SK-N-SH (cell line): ENCODE results near the gene TM9SF1. TPM values are rescaled to one million over a fixed set of nuclear protein-coding genes. Genes with fewer than 3 reads are reported as not detected.
"Not testable (repeated sequence)": the region's sequence is repeated elsewhere in the genome, so short reads cannot be mapped to it uniquely, and the experiment has no call there.

Experiments
- CTCF ChIA-PET: fragments of 300-600, 350-600 bp; formaldehyde crosslinking; extraction: SDS; loops from one replicate; lab custom pipeline; 2021; lab: Yijun Ruan, JAX
- POLR2A ChIA-PET: fragments of 350-600 bp; sonication (Branson Sonifier 250); formaldehyde crosslinking; extraction: SDS; loops from one replicate; lab custom pipeline; 2020; ENCODE audit warnings: antibody characterized with exemption, inconsistent platforms; lab: Yijun Ruan, JAX
- DNase-seq: peaks from one replicate; pipeline ENCODE4 v3.0.0; 2012
- H2AFZ ChIP-seq: fragments of 200-600 bp; sonication (generic); 2 replicates; pipeline ENCODE4 v1.8.1; 2016; ENCODE audit warnings: antibody characterized with exemption, mild to moderate bottlenecking, low read depth
- H3F3A ChIP-seq: fragments of 200-600 bp; sonication (generic); replicated peaks from 2 replicates; pipeline ENCODE3; 2016; ENCODE audit warnings: antibody characterized with exemption, mild to moderate bottlenecking; ENCODE audit not compliant: insufficient read depth
- H3K27ac ChIP-seq, 2 experiments: fragments of 200-500 bp in 1 of 2; fragments of 200-600 bp in 1 of 2; sonication (Bioruptor generic) in 1 of 2; sonication (generic), shearing (Covaris generic) in 1 of 2; 2 replicates each; pipeline versions ENCODE4 v1.5.1 to v1.6.1; 2014 to 2016; ENCODE audit warnings: low read depth in 2 of 2, inconsistent platforms in 1 of 2, low read length in 1 of 2, mild to moderate bottlenecking in 1 of 2, mixed read lengths in 1 of 2
- H3K27me3 ChIP-seq: fragments of 200-600 bp; sonication (generic), shearing (Covaris generic); 2 replicates; pipeline ENCODE4 v1.6.1; 2016; ENCODE audit warnings: mixed run types; ENCODE audit not compliant: insufficient read depth
- H3K36me3 ChIP-seq, 2 experiments: fragments of 200-500 bp in 1 of 2; fragments of 200-600 bp in 1 of 2; sonication (Bioruptor generic) in 1 of 2; sonication (generic) in 1 of 2; replicated peaks in 1 of 2; 2 replicates each; pipeline versions ENCODE3 to v1.5.1; 2014 to 2016; ENCODE audit warnings: low read length in 1 of 2, mild to moderate bottlenecking in 1 of 2; ENCODE audit not compliant: insufficient read depth in 2 of 2, control insufficient read depth in 1 of 2
- H3K4me1 ChIP-seq, 2 experiments: fragments of 200-500 bp in 1 of 2; fragments of 200-600 bp in 1 of 2; sonication (Bioruptor generic) in 1 of 2; sonication (generic), shearing (Covaris generic) in 1 of 2; 2 replicates each; pipeline versions ENCODE4 v1.5.1 to v1.6.1; 2014 to 2016; ENCODE audit warnings: low read depth in 1 of 2, low read length in 1 of 2, mixed run types in 1 of 2; ENCODE audit not compliant: insufficient read depth in 2 of 2, control insufficient read depth in 1 of 2
- H3K4me2 ChIP-seq: fragments of 200-600 bp; sonication (generic), shearing (Covaris generic); 2 replicates; pipeline ENCODE4 v1.6.1; 2017; ENCODE audit warnings: mixed run types
- H3K4me3 ChIP-seq, 2 experiments: fragments of 200-500 bp in 1 of 2; fragments of 200-600 bp in 1 of 2; sonication (Bioruptor generic) in 1 of 2; sonication (generic), shearing (Covaris generic) in 1 of 2; 2 replicates each; pipeline versions ENCODE4 v1.5.1 to v1.8.1; 2014 to 2016; ENCODE audit warnings: low read depth in 2 of 2, inconsistent platforms in 1 of 2, low read length in 1 of 2, mild to moderate bottlenecking in 1 of 2, mixed read lengths in 1 of 2, moderate library complexity in 1 of 2
- H3K79me2 ChIP-seq: fragments of 200-600 bp; sonication (generic); 2 replicates; pipeline ENCODE4 v1.8.1; 2017; ENCODE audit warnings: mild to moderate bottlenecking; ENCODE audit not compliant: insufficient read depth
- H3K9ac ChIP-seq: fragments of 200-600 bp; sonication (generic); 2 replicates; pipeline ENCODE4 v1.6.1; 2017; ENCODE audit warnings: mixed run types
- H3K9me2 ChIP-seq: fragments of 200-600 bp; sonication (generic); 2 replicates; pipeline ENCODE4 v1.6.1; 2017; ENCODE audit warnings: mixed run types
- H3K9me3 ChIP-seq: fragments of 200-600 bp; sonication (generic); 2 replicates; pipeline ENCODE4 v1.6.1; 2017; ENCODE audit warnings: mixed run types, mild to moderate bottlenecking, moderate library complexity
- H4K20me1 ChIP-seq: fragments of 200-600 bp; sonication (generic); 2 replicates; pipeline ENCODE4 v1.6.1; 2017; ENCODE audit warnings: mild to moderate bottlenecking, mixed run types; ENCODE audit not compliant: insufficient read depth
- CHD2 ChIP-seq: fragments of 150-350 bp; IDR thresholded peaks from 2 replicates; pipeline ENCODE4 v1.6.1; 2018; ENCODE audit warnings: low read length; ENCODE audit not compliant: partially characterized antibody
- FOSL2 ChIP-seq: IDR thresholded peaks from 2 replicates; pipeline ENCODE4 v1.4.0; 2012; ENCODE audit warnings: low read depth, mild to moderate bottlenecking, moderate library complexity, borderline replicate concordance
- GABPA ChIP-seq: IDR thresholded peaks from 2 replicates; pipeline ENCODE4 v1.4.0; 2012; ENCODE audit warnings: low read depth, mild to moderate bottlenecking
- IRF3 ChIP-seq: fragments of 150-350 bp; IDR thresholded peaks from 2 replicates; pipeline ENCODE4 v1.6.1; 2016; ENCODE audit warnings: mild to moderate bottlenecking, low read depth, low read length
- JUND ChIP-seq: IDR thresholded peaks from 2 replicates; pipeline ENCODE4 v1.4.0; 2012
- MAX ChIP-seq: IDR thresholded peaks from 2 replicates; pipeline ENCODE4 v1.4.0; 2012; ENCODE audit warnings: low read depth
- MEF2A ChIP-seq: IDR thresholded peaks from 2 replicates; pipeline ENCODE4 v1.4.0; 2012; ENCODE audit warnings: low read depth, borderline replicate concordance
- MXI1 ChIP-seq: IDR thresholded peaks from 2 replicates; pipeline ENCODE4 v1.6.1; 2012; ENCODE audit warnings: mild to moderate bottlenecking, low read depth, low read length, improper control_type of control experiment
- NRF1 ChIP-seq: IDR thresholded peaks from 2 replicates; pipeline ENCODE4 v1.6.1; 2012; ENCODE audit warnings: low read depth, mild to moderate bottlenecking, low read length
- POLR2AphosphoS5 ChIP-seq: IDR thresholded peaks from 2 replicates; pipeline ENCODE4 v1.6.1; 2012; ENCODE audit warnings: low read depth, low read length
- RCOR1 ChIP-seq: fragments of 150-350 bp; IDR thresholded peaks from 2 replicates; pipeline ENCODE4 v1.6.1; 2017; ENCODE audit warnings: antibody characterized with exemption, low read length
- REST ChIP-seq: IDR thresholded peaks from 2 replicates; pipeline ENCODE4 v1.6.1; 2012; ENCODE audit warnings: mild to moderate bottlenecking, low read depth, low read length, moderate library complexity
- SIN3A ChIP-seq: IDR thresholded peaks from 2 replicates; pipeline ENCODE4 v1.6.1; 2012; ENCODE audit warnings: low read depth, mild to moderate bottlenecking, low read length, moderate library complexity, borderline replicate concordance
- SMC3 ChIP-seq: IDR thresholded peaks from 2 replicates; pipeline ENCODE4 v1.6.1; 2012; ENCODE audit warnings: low read depth, low read length, improper control_type of control experiment
- TAF1 ChIP-seq: IDR thresholded peaks from 2 replicates; pipeline ENCODE4 v1.6.1; 2012; ENCODE audit warnings: low read depth, mild to moderate bottlenecking, low read length, moderate library complexity, borderline replicate concordance
- ZBTB33 ChIP-seq: IDR thresholded peaks from 2 replicates; pipeline ENCODE4 v1.4.0; 2012; ENCODE audit warnings: low read depth, borderline replicate concordance
- WGBS: methylation state at CpG from one replicate; pipeline ENCODE4 v1.1.6; 2017; ENCODE audit warnings: low lambda C conversion rate; 5-methylcytosine and 5-hydroxymethylcytosine counted together
- polyA plus RNA-seq, 3 experiments: library from polyadenylated mRNA; depleted of rRNA; stranded (reverse); fragments of >200 nt; gene quantifications; 2 replicates each; pipeline ENCODE4 v1.2.3, GENCODE V29; 2012

TM9SF1 gene
- polyA plus RNA-seq, 1 of the 3 experiments (the other 2 are of a cell fraction) = 48.7 TPM

GRCh38 chr14:24219521-24219920, 24.3 kb upstream of the TM9SF1 start (continued):
- TF ChIP-seq REST (no peak), RCOR1 (no peak), IRF3 (no peak), MEF2A (no peak), SIN3A (no peak), MAX (no peak), SMC3 (no peak), ZBTB33 (no peak), GABPA (no peak), POLR2AphosphoS5 (no peak), TAF1 (no peak), JUND (no peak)
- TF ChIP-seq, all 33 proteins: peak for 0

GRCh38 chr14:24219080-24219479, 23.8 kb upstream of the TM9SF1 start:
- no peak overlapping the region for H3K27ac ChIP-seq
- H3K4me3 ChIP-seq = no peak overlapping the region
- WGBS = 91% methylated on average over 4 of the region's 4 CpGs
- ChIA-PET POLR2A (interaction anchor here (0.6 to 1.3 kb wide), 2 partner anchors 16 to 19 kb away, joined by 3 to 6 read pairs; no protein-coding TSS in a partner anchor), CTCF (interaction anchor here (1.5 to 2.2 kb wide), 2 partner anchors 23 to 78 kb away, joined by 6 to 12 read pairs; partner anchors contain the start of gene TINF2)
- no peaks in the 10 kb centered on the region for H3K27me3 ChIP-seq
- H2AFZ ChIP-seq = no peak overlapping the region
- no peak overlapping the region for H3K4me2 ChIP-seq
- H3K4me1 ChIP-seq = peaks cover 4 to 11% of the 10 kb centered on the region in 2 experiments; a peak in 2 of 4 replicates
- H3K9me3 ChIP-seq = no peaks in the 10 kb centered on the region
- no peaks in the 10 kb centered on the region for H3K9me2 ChIP-seq
- peaks cover 7% of the 10 kb centered on the region; the same call in 1 of the 2 replicates for H4K20me1 ChIP-seq
- TF ChIP-seq NRF1 = no peak
- no peak for TF ChIP-seq FOSL2
- TF ChIP-seq MXI1 = no peak
- no peak for TF ChIP-seq JUND
- no peak for TF ChIP-seq CHD2
- no peak overlapping the region for H3K9ac ChIP-seq
- H3K36me3 ChIP-seq = peaks cover 9 to 19% of the 10 kb centered on the region in 2 experiments
- H3F3A ChIP-seq = peaks cover 11% of the 10 kb centered on the region
- peaks cover 70% of the 10 kb centered on the region for H3K79me2 ChIP-seq
- DNase-seq = no peak

- H3K27me3 ChIP-seq, DNase-seq, H3K27ac ChIP-seq, H3K4me3 ChIP-seq, H3K9me2 ChIP-seq, H3K9me3 ChIP-seq, H4K20me1 ChIP-seq, H3K9ac ChIP-seq, POLR2A ChIA-PET, H2AFZ ChIP-seq, H3K4me2 ChIP-seq: not testable (repeated sequence)
- CTCF ChIA-PET = interaction anchor here (0.9 to 3.8 kb wide), 7 partner anchors 11 to 126 kb away, joined by 3 to 20 read pairs (median 11); partner anchors contain the start of genes IRF9 and TINF2
- Histone ChIP-seq H3K4me1 (peaks cover 9 to 17% of the 10 kb centered on the region in 2 experiments; a peak in 3 of 4 replicates), H3K79me2 (peaks cover 59% of the 10 kb centered on the region), H3K36me3 (peaks cover 9 to 23% of the 10 kb centered on the region in 2 experiments), H3F3A (peaks cover 26% of the 10 kb centered on the region)
- 100% methylated on average over 1 of the region's 1 CpG for WGBS
Measured at GRCh38 chr14:24216876-24217275, 21.6 kb upstream of the TM9SF1 start.
